Neural cell (in vitro differentiated cells): ENCODE measurements around the gene ANP32B. TPM values are rescaled to one million over a fixed set of nuclear protein-coding genes. Genes with fewer than 3 reads are reported as not detected.
"Not testable (repeated sequence)": the region's sequence is repeated elsewhere in the genome, so short reads cannot be mapped to it uniquely, and the experiment has no call there.

Experiments used
- H2AFZ ChIP-seq: fragments of 200-600, 300-800 bp; sonication (generic), shearing (Covaris generic); 2 replicates; pipeline ENCODE4 v1.6.0; 2014; ENCODE audit warnings: low read depth, mild to moderate bottlenecking, antibody characterized with exemption, low read length, moderate library complexity
- H3F3A ChIP-seq: fragments of 200-600 bp; shearing (Covaris generic); 2 replicates; pipeline ENCODE4 v1.6.1; 2016; ENCODE audit warnings: mild to moderate bottlenecking, moderate library complexity, mixed read lengths, antibody characterized with exemption, low read length; ENCODE audit not compliant: insufficient read depth, poor library complexity, severe bottlenecking
- H3K27ac ChIP-seq: fragments of 200-600, 300-800 bp; sonication (generic), shearing (Covaris generic); 2 replicates; pipeline ENCODE4 v1.5.1; 2014; ENCODE audit warnings: mild to moderate bottlenecking, low read length, moderate library complexity
- H3K27me3 ChIP-seq: fragments of 300-800, 200-600 bp; sonication (generic), shearing (Covaris generic); 2 replicates; pipeline ENCODE4 v1.6.0; 2014; ENCODE audit warnings: mild to moderate bottlenecking, low read depth, low read length, moderate library complexity; ENCODE audit not compliant: insufficient read depth
- H3K36me3 ChIP-seq: fragments of 300-800, 200-600 bp; sonication (generic), shearing (Covaris generic); 2 replicates; pipeline ENCODE4 v1.5.1; 2014; ENCODE audit warnings: mild to moderate bottlenecking, antibody characterized with exemption, low read length, moderate library complexity; ENCODE audit not compliant: insufficient read depth
- H3K4me2 ChIP-seq: fragments of 300-800, 200-600 bp; sonication (generic), shearing (Covaris generic); 2 replicates; pipeline ENCODE4 v1.6.0; 2014; ENCODE audit warnings: mild to moderate bottlenecking, low read length
- H3K4me3 ChIP-seq: fragments of 300-800, 200-600 bp; sonication (generic), shearing (Covaris generic); 2 replicates; pipeline ENCODE4 v1.5.1; 2014; ENCODE audit warnings: mild to moderate bottlenecking, low read length, moderate library complexity
- H3K79me2 ChIP-seq: fragments of 200-600 bp; shearing (Covaris generic); replicated peaks from 2 replicates; pipeline ENCODE4 v1.6.0; 2014; ENCODE audit warnings: mild to moderate bottlenecking, low read length, moderate library complexity; ENCODE audit not compliant: insufficient read depth
- H3K9ac ChIP-seq: fragments of 300-800, 200-600 bp; sonication (generic), shearing (Covaris generic); 2 replicates; pipeline ENCODE4 v1.6.1; 2016; ENCODE audit warnings: mild to moderate bottlenecking, low read length, mixed read lengths
- H3K9me2 ChIP-seq: fragments of 200-600 bp; shearing (Covaris generic); 2 replicates; pipeline ENCODE4 v1.6.1; 2016; ENCODE audit warnings: mild to moderate bottlenecking, low read length, mixed read lengths; ENCODE audit not compliant: insufficient read depth
- H3K9me3 ChIP-seq: fragments of 200-600, 300-800 bp; sonication (generic), shearing (Covaris generic); 2 replicates; pipeline ENCODE4 v1.6.1; 2016; ENCODE audit warnings: mild to moderate bottlenecking, mixed run types, low read length, moderate library complexity, mixed read lengths
- H4K20me1 ChIP-seq: fragments of 200-600 bp; shearing (Covaris generic); 2 replicates; pipeline ENCODE4 v1.6.1; 2016; ENCODE audit warnings: mild to moderate bottlenecking, mixed run types; ENCODE audit not compliant: insufficient read depth
- EP300 ChIP-seq: fragments of 450-650 bp; conservative IDR thresholded peaks from 2 replicates; pipeline ENCODE4 v1.6.1; 2014; ENCODE audit warnings: antibody characterized with exemption, mild to moderate bottlenecking, moderate library complexity; ENCODE audit not compliant: poor library complexity, severe bottlenecking
- EZH2 ChIP-seq: fragments of 200-600, 300-800 bp; shearing (Covaris generic), sonication (generic); IDR thresholded peaks from 2 replicates; pipeline ENCODE4 v1.6.1; 2014; ENCODE audit warnings: antibody characterized with exemption, low read length, borderline replicate concordance, mild to moderate bottlenecking; ENCODE audit not compliant: insufficient read depth, poor library complexity, severe bottlenecking
- MXI1 ChIP-seq: fragments of 450-650 bp; conservative IDR thresholded peaks from 2 replicates; pipeline ENCODE4 v1.6.1; 2014; ENCODE audit warnings: antibody characterized with exemption, mild to moderate bottlenecking; ENCODE audit not compliant: poor library complexity, severe bottlenecking
- POLR2AphosphoS5 ChIP-seq: IDR thresholded peaks from 2 replicates; pipeline ENCODE4 v1.6.1; 2012
- RAD21 ChIP-seq: fragments of 450-650 bp; conservative IDR thresholded peaks from 2 replicates; pipeline ENCODE4 v1.6.1; 2014; ENCODE audit warnings: antibody characterized with exemption, mild to moderate bottlenecking, moderate library complexity
- SMC3 ChIP-seq: fragments of 450-650 bp; conservative IDR thresholded peaks from 2 replicates; pipeline ENCODE4 v1.6.1; 2014; ENCODE audit warnings: antibody characterized with exemption, mild to moderate bottlenecking, moderate library complexity; ENCODE audit not compliant: poor library complexity
- TAF1 ChIP-seq: IDR thresholded peaks from 2 replicates; pipeline ENCODE4 v1.6.1; 2012; ENCODE audit warnings: low read depth
- polyA plus RNA-seq: library from polyadenylated mRNA; depleted of rRNA; stranded (reverse); fragments of >200 nt; gene quantifications from 2 replicates; pipeline ENCODE4 v1.2.3, GENCODE V29; 2014
- TF ChIP-seq, protein P1 (sequence below): fragments of 450-650 bp; IDR thresholded peaks from 2 replicates; pipeline ENCODE4 v1.5.1; 2014; ENCODE audit warnings: antibody characterized with exemption, mild to moderate bottlenecking, moderate library complexity; ENCODE audit not compliant: poor library complexity, severe bottlenecking
- TF ChIP-seq, protein P2 (sequence below): IDR thresholded peaks from 2 replicates; pipeline ENCODE4 v1.6.1; 2012; ENCODE audit warnings: borderline replicate concordance

Gene ANP32B
- polyA plus RNA-seq, 1 donor from 2014 or later = 4.1 TPM

DNA sequence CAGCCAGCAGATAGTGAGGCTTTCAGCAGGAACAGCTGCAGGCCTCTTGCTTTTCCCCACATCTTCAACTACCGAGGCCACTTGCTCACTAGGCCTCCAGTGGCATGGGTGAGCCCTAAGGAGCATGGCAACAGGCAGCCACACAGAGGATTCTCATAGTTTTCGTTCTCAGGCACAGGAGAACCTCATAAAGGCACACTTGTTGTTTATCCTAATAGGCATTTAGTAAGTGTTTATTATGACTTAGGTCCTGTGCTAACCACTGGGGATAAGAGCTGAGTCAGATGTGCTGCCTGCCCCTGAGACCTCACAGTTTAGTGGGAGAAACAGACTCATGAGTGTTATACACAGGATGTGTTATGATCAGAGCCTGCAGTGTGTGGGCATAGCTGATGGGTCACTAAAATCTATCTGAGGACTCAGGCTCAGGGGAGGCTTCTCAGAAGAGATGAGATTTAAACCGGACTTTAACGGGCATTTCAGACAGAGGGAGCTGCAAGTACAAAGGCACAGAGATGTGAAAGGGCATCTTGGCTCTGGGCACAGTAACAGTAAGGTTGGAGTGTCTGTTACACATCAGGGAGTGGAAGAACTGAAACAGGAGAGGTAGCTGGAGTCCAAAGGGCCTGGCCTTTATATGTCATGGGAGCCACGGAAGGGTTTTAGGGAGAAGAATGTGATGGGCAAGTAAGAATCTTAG lies 24.2 kb upstream of the ANP32B start:
- Histone ChIP-seq H2AFZ (no peak overlapping the region), H3K27me3 (no peaks in the 10 kb centered on the region)

DNA sequence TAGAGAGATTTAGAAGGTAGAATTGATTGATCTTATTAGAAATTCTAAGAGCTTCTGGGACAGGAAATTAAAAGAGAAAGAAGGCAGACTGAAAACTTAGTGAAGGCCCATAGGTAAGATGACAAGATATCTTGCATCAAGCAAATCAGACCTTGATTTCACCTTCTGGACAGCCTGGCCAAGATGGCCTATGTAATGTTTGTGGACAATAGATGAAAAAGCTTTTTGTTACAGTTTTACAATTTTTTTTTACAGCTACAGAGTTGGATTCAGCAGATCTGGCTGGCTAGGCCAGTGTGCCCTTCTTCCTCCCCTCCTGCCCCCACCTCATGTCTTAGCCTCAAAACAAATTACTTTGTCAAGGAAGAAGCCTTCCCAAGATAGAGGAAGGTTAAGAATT lies 23.6 kb upstream of the ANP32B start:
- Histone ChIP-seq H3K9ac (no peak overlapping the region), H3K27ac (no peak overlapping the region), H3K27me3 (no peaks in the 10 kb centered on the region), H2AFZ (no peak overlapping the region), H3F3A (no peaks in the 10 kb centered on the region), H3K9me2 (no peaks in the 10 kb centered on the region), H4K20me1 (no peaks in the 10 kb centered on the region), H3K4me2 (no peak overlapping the region), H3K4me3 (no peak overlapping the region), H3K36me3 (no peaks in the 10 kb centered on the region), H3K79me2 (no peaks in the 10 kb centered on the region), H3K9me3 (no peaks in the 10 kb centered on the region)
- no peak for TF ChIP-seq EP300

More for the DNA sequence above, 24.2 kb upstream of the ANP32B start:
- H3K4me2 ChIP-seq = no peak overlapping the region
- no peaks in the 10 kb centered on the region for H3F3A ChIP-seq
- TF ChIP-seq TAF1 (no peak), POLR2AphosphoS5 (no peak), MXI1 (no peak), RAD21 (no peak), EP300 (no peak), EZH2 (no peak), SMC3 (no peak)
- TF ChIP-seq, protein P1, sequence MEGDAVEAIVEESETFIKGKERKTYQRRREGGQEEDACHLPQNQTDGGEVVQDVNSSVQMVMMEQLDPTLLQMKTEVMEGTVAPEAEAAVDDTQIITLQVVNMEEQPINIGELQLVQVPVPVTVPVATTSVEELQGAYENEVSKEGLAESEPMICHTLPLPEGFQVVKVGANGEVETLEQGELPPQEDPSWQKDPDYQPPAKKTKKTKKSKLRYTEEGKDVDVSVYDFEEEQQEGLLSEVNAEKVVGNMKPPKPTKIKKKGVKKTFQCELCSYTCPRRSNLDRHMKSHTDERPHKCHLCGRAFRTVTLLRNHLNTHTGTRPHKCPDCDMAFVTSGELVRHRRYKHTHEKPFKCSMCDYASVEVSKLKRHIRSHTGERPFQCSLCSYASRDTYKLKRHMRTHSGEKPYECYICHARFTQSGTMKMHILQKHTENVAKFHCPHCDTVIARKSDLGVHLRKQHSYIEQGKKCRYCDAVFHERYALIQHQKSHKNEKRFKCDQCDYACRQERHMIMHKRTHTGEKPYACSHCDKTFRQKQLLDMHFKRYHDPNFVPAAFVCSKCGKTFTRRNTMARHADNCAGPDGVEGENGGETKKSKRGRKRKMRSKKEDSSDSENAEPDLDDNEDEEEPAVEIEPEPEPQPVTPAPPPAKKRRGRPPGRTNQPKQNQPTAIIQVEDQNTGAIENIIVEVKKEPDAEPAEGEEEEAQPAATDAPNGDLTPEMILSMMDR = no peak
- TF ChIP-seq, protein P2, sequence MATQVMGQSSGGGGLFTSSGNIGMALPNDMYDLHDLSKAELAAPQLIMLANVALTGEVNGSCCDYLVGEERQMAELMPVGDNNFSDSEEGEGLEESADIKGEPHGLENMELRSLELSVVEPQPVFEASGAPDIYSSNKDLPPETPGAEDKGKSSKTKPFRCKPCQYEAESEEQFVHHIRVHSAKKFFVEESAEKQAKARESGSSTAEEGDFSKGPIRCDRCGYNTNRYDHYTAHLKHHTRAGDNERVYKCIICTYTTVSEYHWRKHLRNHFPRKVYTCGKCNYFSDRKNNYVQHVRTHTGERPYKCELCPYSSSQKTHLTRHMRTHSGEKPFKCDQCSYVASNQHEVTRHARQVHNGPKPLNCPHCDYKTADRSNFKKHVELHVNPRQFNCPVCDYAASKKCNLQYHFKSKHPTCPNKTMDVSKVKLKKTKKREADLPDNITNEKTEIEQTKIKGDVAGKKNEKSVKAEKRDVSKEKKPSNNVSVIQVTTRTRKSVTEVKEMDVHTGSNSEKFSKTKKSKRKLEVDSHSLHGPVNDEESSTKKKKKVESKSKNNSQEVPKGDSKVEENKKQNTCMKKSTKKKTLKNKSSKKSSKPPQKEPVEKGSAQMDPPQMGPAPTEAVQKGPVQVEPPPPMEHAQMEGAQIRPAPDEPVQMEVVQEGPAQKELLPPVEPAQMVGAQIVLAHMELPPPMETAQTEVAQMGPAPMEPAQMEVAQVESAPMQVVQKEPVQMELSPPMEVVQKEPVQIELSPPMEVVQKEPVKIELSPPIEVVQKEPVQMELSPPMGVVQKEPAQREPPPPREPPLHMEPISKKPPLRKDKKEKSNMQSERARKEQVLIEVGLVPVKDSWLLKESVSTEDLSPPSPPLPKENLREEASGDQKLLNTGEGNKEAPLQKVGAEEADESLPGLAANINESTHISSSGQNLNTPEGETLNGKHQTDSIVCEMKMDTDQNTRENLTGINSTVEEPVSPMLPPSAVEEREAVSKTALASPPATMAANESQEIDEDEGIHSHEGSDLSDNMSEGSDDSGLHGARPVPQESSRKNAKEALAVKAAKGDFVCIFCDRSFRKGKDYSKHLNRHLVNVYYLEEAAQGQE = no peak
- H4K20me1 ChIP-seq = no peaks in the 10 kb centered on the region
- H3K79me2 ChIP-seq = no peaks in the 10 kb centered on the region
- H3K36me3 ChIP-seq = no peaks in the 10 kb centered on the region
- no peaks in the 10 kb centered on the region for H3K9me2 ChIP-seq
- H3K27ac ChIP-seq = no peak overlapping the region
- no peaks in the 10 kb centered on the region for H3K9me3 ChIP-seq
- H3K9ac ChIP-seq = no peak overlapping the region
- H3K4me3 ChIP-seq = no peak overlapping the region

DNA sequence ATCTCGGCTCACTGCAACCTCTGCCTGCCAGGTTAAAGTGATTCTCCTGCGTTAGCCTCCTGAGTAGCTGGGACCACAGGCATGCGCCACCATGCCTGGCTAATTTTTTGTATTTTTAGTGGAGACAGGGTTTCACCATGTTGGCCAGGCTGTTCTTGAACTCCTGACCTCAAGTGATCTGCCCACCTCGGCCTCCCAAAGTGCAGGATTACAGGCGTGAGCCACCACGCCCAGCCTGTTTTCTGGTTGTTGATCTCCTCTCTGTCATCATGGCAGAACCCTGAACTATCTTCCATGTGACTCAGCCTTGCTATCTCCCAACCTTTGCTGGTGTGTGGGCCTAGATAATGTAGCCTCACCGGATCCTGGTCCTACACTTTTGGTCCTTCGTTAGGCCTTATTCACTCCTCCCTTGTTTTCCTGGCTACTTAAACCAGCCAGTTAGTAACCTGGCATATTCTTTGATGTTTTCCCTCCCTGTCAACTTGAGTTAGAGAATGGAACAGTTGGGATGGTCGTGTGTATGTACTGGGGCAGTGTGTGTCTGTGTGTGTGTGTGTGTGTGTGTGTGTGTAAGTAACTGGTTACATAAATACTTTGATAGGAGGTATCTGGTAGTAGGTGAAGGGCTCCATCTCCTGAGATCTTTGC lies 22.3 kb upstream of the ANP32B start:
- not testable (repeated sequence) for H3K79me2 ChIP-seq, H3F3A ChIP-seq, H3K9me3 ChIP-seq, H4K20me1 ChIP-seq, H3K27ac ChIP-seq, H3K9me2 ChIP-seq, H3K27me3 ChIP-seq, H3K36me3 ChIP-seq, H3K4me3 ChIP-seq, H2AFZ ChIP-seq, H3K4me2 ChIP-seq, H3K9ac ChIP-seq
